ENCODE measurements around the gene ACADL.

ACADL gene

DNA sequence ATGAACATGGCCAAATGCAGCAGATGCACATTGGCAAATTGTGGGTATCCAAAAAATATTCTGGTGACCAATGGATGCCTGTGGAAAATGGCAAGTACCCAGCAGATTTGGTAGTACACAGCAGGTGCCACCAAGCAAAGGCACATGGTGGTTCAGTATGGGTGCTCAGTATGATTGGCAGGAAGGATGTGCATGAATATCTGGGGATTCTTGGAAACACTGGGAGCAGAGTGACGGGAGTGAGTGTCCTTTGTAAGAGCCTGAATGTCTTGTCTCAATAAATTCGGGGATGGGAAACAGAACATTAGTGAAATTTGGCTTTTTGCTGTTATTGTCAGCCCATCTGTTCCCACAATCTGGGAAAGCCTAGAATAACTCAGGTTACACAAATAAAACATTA, 36.8 kb upstream of the ACADL start:
- TF ChIP-seq, protein P1, sequence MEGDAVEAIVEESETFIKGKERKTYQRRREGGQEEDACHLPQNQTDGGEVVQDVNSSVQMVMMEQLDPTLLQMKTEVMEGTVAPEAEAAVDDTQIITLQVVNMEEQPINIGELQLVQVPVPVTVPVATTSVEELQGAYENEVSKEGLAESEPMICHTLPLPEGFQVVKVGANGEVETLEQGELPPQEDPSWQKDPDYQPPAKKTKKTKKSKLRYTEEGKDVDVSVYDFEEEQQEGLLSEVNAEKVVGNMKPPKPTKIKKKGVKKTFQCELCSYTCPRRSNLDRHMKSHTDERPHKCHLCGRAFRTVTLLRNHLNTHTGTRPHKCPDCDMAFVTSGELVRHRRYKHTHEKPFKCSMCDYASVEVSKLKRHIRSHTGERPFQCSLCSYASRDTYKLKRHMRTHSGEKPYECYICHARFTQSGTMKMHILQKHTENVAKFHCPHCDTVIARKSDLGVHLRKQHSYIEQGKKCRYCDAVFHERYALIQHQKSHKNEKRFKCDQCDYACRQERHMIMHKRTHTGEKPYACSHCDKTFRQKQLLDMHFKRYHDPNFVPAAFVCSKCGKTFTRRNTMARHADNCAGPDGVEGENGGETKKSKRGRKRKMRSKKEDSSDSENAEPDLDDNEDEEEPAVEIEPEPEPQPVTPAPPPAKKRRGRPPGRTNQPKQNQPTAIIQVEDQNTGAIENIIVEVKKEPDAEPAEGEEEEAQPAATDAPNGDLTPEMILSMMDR (conservative IDR thresholded peaks at IDR 0.05) = no peak
- TF ChIP-seq ZFX (IDR thresholded peaks at IDR 0.05) = no peak
- no peak overlapping the region for H3K27ac ChIP-seq

- no peak overlapping the region for H3K27ac ChIP-seq
- TF ChIP-seq, protein P1 (conservative IDR thresholded peaks at IDR 0.05) = no peak
- TF ChIP-seq ZFX (IDR thresholded peaks at IDR 0.05) = no peak
These were observed 34.4 kb upstream of the ACADL start for GRCh38 chr2:210259687-210260086.

GRCh38 chr2:210252699-210253606, 27.7 kb upstream of the ACADL start:
- TF ChIP-seq ZFX (IDR thresholded peaks at IDR 0.05) = no peak
- TF ChIP-seq, protein P1 (conservative IDR thresholded peaks at IDR 0.05) = no peak
- H3K27ac ChIP-seq = no peak overlapping the region

- no peak for TF ChIP-seq ZFX (IDR thresholded peaks at IDR 0.05)
- TF ChIP-seq, protein P1 (conservative IDR thresholded peaks at IDR 0.05) = no peak
- no peak overlapping the region for H3K27ac ChIP-seq
These were observed 25.4 kb upstream of the ACADL start for GRCh38 chr2:210250622-210251021.

DNA sequence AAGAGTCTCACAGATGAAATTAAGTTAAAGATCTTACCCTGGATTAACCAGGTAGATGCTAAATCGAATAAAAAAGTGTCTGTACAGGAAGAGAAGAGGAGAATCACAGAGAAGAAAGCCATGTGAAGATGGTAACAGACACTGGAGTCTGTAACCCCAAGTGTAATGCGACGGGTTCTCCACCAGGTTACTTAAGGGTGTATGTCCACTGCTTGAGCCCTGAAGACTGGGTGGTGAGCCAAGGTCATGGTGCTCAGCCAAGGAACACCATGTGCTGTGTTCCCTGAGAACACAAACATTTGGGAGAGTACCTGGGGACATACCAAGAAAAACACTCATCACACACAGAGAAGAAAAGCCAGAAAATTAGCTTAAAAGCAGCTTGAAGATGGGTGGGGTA, 8.2 kb upstream of the ACADL start:
- TF ChIP-seq, protein P1 (conservative IDR thresholded peaks at IDR 0.05) = peak; percentile 62
- TF ChIP-seq ZFX (IDR thresholded peaks at IDR 0.05) = no peak

DNA sequence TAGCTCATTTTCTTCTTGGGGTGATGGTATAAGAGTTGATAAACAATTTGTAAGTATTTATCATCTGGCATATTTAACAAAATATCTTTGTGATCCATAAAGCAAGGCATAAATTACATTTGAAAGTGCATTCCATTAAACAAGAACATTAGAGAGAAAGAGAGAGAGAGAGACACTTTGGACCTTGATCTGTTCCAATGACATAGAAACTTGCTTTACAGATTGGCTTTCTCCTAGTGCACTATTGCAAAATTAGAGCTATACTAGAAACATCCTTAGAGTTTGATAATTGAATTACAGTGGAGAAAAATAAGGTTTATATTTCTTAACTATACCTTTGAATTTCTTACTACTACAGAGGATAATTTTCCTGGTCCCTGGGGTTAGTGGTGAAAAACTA, 5.7 kb upstream of the ACADL start:
- H3K27ac ChIP-seq = peak overlapping the region; percentile 70
- no peak for TF ChIP-seq ZFX (IDR thresholded peaks at IDR 0.05)
- TF ChIP-seq, protein P1 (conservative IDR thresholded peaks at IDR 0.05) = no peak

More for the DNA sequence above, 8.2 kb upstream of the ACADL start:
- peak overlapping the region; percentile 79; the same call in 1 of the 2 replicates for H3K27ac ChIP-seq

DNA sequence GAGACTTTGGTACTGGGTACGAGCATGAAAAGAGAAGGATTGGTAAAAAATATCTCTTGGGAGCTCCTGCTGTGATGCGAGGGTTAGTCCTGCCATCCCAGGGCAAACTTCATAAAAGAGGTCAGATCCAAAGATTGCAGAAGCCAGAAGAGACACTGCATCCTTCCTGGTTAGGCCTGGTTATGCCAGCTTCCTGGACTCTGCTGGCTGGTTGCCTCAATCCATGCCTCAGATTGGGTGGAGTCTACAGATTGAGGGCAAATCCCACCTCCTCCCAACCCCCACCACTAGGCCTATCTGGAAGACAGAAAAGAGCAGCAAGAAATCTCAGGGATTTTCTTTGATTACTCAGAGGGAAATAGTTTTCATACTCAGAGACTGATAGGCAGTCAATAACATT, 5.3 kb upstream of the ACADL start:
- TF ChIP-seq, protein P1 (conservative IDR thresholded peaks at IDR 0.05) = no peak
- TF ChIP-seq ZFX (IDR thresholded peaks at IDR 0.05) = no peak
- H3K27ac ChIP-seq = peak overlapping the region; percentile 70
